Measurements from ENCODE around the gene SPDYC.

The SPDYC gene

DNA sequence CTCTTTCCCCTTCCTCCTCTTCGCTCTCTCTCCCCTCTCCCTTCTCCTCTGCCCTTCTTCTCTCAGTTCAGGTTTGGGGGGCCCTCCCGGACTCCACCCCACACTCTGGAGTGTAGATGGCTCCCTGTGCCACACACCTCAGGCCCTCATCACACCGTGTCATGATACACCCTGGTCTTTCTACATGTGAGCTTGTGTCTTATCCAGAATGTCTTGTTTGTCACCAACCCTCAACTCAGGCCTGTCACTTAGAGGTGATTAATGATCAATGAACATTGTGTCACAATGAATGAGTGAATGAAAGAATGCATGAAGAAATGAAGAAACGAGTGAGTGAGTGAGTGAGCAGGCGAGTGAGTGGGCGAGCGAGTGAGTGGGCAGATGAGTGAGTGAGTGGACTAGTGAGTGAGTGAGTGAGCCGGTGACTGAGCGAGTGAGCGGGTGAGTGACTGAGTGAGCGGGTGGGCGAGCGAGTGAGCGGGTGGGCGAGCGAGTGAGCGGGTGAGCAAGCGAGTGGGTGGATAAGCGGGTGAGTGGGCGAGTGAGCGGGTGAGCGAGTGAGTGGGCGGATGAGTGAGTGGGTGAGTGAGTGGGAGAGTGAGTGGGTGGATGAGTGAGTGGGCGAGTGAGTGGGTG, 45.5 kb downstream of the SPDYC start:
- Histone ChIP-seq H3K36me3 (ENCODE audit: control insufficient read depth in 2 of 2, insufficient read depth in 2 of 2, low read length in 2 of 2) (peaks cover 3 to 5% of the 10 kb centered on the region in 2 donors), H3K9me3 (ENCODE audit: control insufficient read depth in 2 of 2, low read length in 2 of 2) (no peaks in the 10 kb centered on the region), H3K27ac (ENCODE audit: low read length) (no peak overlapping the region), H3K9ac (ENCODE audit: low read length in 2 of 2) (no peak overlapping the region), H3K4me3 (ENCODE audit: low read length in 2 of 2) (no peak overlapping the region), H3K4me1 (ENCODE audit: control insufficient read depth, insufficient read depth, low read length) (peaks cover 2% of the 10 kb centered on the region), H3K27me3 (ENCODE audit: control insufficient read depth in 1 of 2, insufficient read depth in 2 of 2, low read length in 2 of 2) (no peaks in the 10 kb centered on the region)

DNA sequence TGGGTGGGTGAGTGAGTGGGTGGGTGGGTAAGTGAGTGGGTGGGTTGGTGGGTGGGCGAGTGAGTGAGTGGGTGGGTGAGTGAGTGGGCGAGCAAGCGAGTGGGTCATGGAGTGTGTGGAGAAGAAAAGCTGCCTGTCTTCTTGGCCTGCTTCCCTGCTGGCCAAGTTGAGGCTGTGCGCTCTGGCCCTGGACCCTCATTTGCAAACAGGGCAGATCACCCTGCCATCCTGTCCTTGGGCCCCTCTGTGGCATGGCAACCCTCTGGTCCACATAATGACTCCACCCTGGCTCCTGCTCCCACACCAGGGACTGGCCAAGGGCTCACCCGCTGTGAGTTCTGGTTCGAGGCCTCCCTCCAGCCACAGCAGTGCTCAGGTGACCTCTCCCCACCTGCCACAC, 46.8 kb downstream of the SPDYC start:
- peaks cover 2% of the 10 kb centered on the region for H3K4me1 ChIP-seq (ENCODE audit: control insufficient read depth, insufficient read depth, low read length)
- no peaks in the 10 kb centered on the region for H3K36me3 ChIP-seq (ENCODE audit: control insufficient read depth in 2 of 2, insufficient read depth in 2 of 2, low read length in 2 of 2)
- H3K27me3 ChIP-seq (ENCODE audit: control insufficient read depth in 1 of 2, insufficient read depth in 2 of 2, low read length in 2 of 2), result no peaks in the 10 kb centered on the region
- no peaks in the 10 kb centered on the region for H3K9me3 ChIP-seq (ENCODE audit: control insufficient read depth in 2 of 2, low read length in 2 of 2)
- H3K27ac ChIP-seq (ENCODE audit: low read length), result no peak overlapping the region
- H3K9ac ChIP-seq (ENCODE audit: low read length in 2 of 2), result no peak overlapping the region
- H3K4me3 ChIP-seq (ENCODE audit: low read length in 2 of 2), result no peak overlapping the region

DNA sequence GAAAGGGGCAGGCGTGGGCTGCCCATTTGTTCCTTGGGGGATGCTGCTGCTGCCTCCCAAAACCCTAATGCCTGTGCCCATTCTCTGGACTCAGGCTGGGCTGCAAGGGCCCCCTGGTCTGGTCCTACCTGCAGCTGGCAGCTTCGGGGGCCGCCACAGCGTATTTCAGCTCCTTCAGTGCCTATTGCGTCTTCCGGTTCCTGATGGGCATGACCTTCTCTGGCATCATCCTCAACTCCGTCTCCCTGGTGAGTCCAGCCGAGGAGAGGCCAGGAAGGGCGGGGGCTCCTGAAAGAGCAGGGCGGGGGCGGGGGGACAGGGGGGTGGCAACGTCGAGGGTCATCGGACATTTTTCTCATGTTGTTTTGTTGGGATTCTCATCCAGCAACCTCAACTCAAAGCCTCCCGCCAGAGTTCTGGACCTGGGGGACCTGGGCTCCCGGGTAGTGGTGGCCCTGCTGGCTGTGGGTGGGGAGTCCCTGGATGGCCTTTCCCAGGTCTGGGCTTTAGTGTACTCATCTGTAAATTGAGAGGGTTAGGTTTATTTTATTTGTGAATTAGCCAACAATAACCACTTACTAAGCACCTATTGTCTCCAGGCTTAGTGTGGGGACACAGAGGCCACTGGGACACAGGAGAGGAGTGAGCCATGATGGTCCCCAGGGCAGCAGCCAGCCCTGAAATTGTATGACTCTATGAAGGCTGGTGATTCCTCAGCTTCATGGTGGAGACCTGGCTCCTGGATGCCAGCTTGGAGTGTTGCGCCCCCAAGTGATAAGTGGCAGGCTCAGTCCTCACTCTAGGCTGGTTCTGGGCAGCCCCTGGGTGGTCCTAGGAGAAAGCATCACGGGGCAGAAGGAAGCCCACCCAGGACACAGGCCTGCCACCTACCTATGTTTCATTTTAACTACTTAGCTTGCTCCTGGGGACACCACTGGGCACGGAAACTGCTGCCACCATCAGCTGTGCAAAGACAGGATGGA, 47.7 kb downstream of the SPDYC start:
- Histone ChIP-seq H3K36me3 (ENCODE audit: control insufficient read depth in 2 of 2, insufficient read depth in 2 of 2, low read length in 2 of 2) (no peaks in the 10 kb centered on the region), H3K4me3 (ENCODE audit: low read length in 2 of 2) (no peak overlapping the region), H3K27ac (ENCODE audit: low read length) (no peak overlapping the region), H3K27me3 (ENCODE audit: control insufficient read depth in 1 of 2, insufficient read depth in 2 of 2, low read length in 2 of 2) (no peaks in the 10 kb centered on the region), H3K9me3 (ENCODE audit: control insufficient read depth in 2 of 2, low read length in 2 of 2) (no peaks in the 10 kb centered on the region), H3K9ac (ENCODE audit: low read length in 2 of 2) (no peak overlapping the region), H3K4me1 (ENCODE audit: control insufficient read depth, insufficient read depth, low read length) (peaks cover 2% of the 10 kb centered on the region)

DNA sequence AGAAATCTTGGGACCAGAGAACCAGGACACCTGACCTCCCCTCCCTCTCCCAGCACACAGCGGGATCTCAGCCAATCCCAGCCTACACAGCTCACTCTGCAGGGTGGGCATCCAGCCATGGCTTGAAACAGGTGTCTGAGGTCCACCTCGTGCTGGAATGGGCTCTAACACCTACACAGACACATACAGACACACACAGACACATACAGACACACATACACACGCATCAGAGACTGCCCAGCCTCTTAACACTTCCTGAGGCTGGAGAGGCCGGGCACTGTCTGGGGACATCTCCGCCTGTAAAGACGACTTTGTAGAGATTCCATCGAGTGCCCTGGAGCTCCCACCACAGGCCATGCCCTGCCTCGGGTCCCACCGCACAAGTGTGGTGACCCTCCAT, 48.4 kb downstream of the SPDYC start:
- Histone ChIP-seq H3K36me3 (ENCODE audit: control insufficient read depth in 2 of 2, insufficient read depth in 2 of 2, low read length in 2 of 2) (no peaks in the 10 kb centered on the region), H3K27ac (ENCODE audit: low read length) (no peak overlapping the region), H3K9ac (ENCODE audit: low read length in 2 of 2) (no peak overlapping the region), H3K4me3 (ENCODE audit: low read length in 2 of 2) (no peak overlapping the region), H3K9me3 (ENCODE audit: control insufficient read depth in 2 of 2, low read length in 2 of 2) (no peaks in the 10 kb centered on the region), H3K27me3 (ENCODE audit: control insufficient read depth in 1 of 2, insufficient read depth in 2 of 2, low read length in 2 of 2) (no peaks in the 10 kb centered on the region), H3K4me1 (ENCODE audit: control insufficient read depth, insufficient read depth, low read length) (peaks cover 2% of the 10 kb centered on the region)

DNA sequence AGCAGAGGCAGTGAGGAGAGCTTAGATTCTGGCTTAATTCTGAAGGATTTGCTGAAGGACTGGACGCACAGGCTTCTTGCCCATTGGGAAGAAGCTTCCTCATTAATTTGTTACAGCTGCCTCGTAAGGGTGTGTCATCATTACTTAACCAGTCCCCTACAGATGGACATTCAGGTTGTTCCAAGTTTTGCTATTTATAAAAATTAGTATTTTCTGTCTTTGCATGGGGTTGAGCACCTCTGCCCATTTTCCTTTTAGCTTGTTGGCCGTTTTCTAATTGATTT, 49.8 kb downstream of the SPDYC start:
- no peak overlapping the region for H3K4me3 ChIP-seq (ENCODE audit: low read length in 2 of 2)
- H3K36me3 ChIP-seq (ENCODE audit: control insufficient read depth in 2 of 2, insufficient read depth in 2 of 2, low read length in 2 of 2), result no peaks in the 10 kb centered on the region
- no peak overlapping the region for H3K27ac ChIP-seq (ENCODE audit: low read length)
- no peak overlapping the region for H3K9ac ChIP-seq (ENCODE audit: low read length in 2 of 2)
- H3K27me3 ChIP-seq (ENCODE audit: control insufficient read depth in 1 of 2, insufficient read depth in 2 of 2, low read length in 2 of 2), result no peaks in the 10 kb centered on the region
- peaks cover 4% of the 10 kb centered on the region for H3K4me1 ChIP-seq (ENCODE audit: control insufficient read depth, insufficient read depth, low read length)
- no peaks in the 10 kb centered on the region for H3K9me3 ChIP-seq (ENCODE audit: control insufficient read depth in 2 of 2, low read length in 2 of 2)

DNA sequence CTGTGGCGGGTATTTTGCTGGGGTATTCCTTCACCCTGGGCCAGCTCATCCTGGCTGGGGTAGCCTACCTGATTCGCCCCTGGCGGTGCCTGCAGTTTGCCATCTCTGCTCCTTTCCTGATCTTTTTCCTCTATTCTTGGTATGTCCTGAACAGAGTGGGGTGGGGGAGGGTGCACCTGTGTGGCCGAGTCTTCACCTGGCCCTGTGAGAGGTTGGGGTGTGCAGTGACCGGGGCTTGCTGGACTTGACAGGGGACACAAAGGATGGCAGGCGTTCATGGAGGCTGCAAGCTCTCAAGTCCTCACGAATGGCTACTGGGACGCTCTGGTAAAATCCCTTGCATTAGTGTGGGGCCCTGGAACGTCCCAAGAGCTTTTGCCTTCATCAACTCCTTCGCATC, 51.0 kb downstream of the SPDYC start:
- Histone ChIP-seq H3K9ac (ENCODE audit: low read length in 2 of 2) (no peak overlapping the region), H3K4me1 (ENCODE audit: control insufficient read depth, insufficient read depth, low read length) (peaks cover 14% of the 10 kb centered on the region), H3K27me3 (ENCODE audit: control insufficient read depth in 1 of 2, insufficient read depth in 2 of 2, low read length in 2 of 2) (no peaks in the 10 kb centered on the region), H3K9me3 (ENCODE audit: control insufficient read depth in 2 of 2, low read length in 2 of 2) (no peaks in the 10 kb centered on the region), H3K36me3 (ENCODE audit: control insufficient read depth in 2 of 2, insufficient read depth in 2 of 2, low read length in 2 of 2) (no peaks in the 10 kb centered on the region), H3K4me3 (ENCODE audit: low read length in 2 of 2) (no peak overlapping the region), H3K27ac (ENCODE audit: low read length) (no peak overlapping the region)

Measured in stomach smooth muscle (tissue), 2 donors.